ENCODE measurements around the gene MED22.
"Not testable (repeated sequence)": the region's sequence is repeated elsewhere in the genome, so short reads cannot be mapped to it uniquely, and the experiment has no call there.

Gene MED22

DNA sequence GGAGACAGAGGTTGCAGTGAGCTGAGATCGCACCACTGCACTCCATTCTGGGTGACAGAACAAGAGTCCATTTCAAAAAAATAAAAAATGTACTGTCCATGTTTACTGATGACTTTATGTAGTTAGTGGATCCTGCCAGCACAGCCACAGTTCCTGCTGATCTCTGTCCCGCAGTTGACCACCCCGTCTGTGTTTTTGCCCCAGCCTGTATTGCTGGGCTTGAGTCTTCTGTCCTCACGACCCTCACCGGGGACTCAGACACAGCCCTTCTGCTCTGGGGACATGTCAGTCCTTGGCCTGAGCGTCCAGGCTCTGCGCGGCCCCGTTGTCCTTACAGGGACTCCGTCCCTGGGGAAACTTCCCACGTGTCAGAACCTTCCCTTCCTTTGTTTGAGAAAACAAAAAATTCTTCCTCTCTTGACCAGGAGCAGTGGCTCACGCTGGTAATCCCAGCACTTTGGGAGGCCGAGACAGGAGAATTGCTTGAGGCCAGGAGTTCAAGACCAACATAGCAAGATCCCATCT lies 26.5 kb downstream of the MED22 start:
- H3K27ac Mint-ChIP-seq: no peak overlapping the region

DNA sequence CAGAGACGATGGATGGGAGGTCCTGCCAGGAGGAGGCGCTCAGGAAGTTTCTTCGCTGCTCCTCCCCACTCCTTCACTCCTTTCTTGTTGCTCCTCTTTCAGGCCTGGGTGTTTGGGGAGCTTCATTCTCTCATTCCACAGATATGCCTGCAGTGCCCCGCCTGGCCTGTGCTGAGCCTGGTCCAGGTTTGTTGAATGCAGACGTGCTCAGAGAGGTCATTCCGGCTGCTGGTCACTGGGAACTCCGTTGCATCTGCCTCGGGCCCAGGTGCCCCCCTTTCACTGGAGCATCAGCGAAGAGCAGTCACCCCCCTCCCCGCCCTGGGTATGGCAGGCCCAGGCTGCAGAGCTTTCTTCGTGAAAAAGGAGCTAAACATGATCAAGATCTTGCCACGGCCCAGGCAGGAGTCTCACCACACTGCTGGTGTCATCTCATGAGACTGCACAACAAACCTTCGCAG lies 27.5 kb downstream of the MED22 start:
- H3K4me3 Mint-ChIP-seq: no peak overlapping the region
- peaks cover 4% of the 10 kb centered on the region for H3K36me3 Mint-ChIP-seq (ENCODE audit: low read depth)
- H3K27ac Mint-ChIP-seq: no peak overlapping the region
- TF ChIP-seq, protein P1, sequence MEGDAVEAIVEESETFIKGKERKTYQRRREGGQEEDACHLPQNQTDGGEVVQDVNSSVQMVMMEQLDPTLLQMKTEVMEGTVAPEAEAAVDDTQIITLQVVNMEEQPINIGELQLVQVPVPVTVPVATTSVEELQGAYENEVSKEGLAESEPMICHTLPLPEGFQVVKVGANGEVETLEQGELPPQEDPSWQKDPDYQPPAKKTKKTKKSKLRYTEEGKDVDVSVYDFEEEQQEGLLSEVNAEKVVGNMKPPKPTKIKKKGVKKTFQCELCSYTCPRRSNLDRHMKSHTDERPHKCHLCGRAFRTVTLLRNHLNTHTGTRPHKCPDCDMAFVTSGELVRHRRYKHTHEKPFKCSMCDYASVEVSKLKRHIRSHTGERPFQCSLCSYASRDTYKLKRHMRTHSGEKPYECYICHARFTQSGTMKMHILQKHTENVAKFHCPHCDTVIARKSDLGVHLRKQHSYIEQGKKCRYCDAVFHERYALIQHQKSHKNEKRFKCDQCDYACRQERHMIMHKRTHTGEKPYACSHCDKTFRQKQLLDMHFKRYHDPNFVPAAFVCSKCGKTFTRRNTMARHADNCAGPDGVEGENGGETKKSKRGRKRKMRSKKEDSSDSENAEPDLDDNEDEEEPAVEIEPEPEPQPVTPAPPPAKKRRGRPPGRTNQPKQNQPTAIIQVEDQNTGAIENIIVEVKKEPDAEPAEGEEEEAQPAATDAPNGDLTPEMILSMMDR (IDR thresholded peaks at IDR 0.05; ENCODE audit: unreplicated experiment in 3 of 3): no peak
- no peaks in the 10 kb centered on the region for H3K4me1 Mint-ChIP-seq
- H3K27me3 Mint-ChIP-seq (ENCODE audit: low read depth): peaks cover 21% of the 10 kb centered on the region
- peaks cover 19% of the 10 kb centered on the region for H3K9me3 Mint-ChIP-seq

More for the DNA sequence above, 26.5 kb downstream of the MED22 start:
- Mint-ChIP-seq H3K36me3 (ENCODE audit: low read depth) (peaks cover 7% of the 10 kb centered on the region), H3K4me1 (no peaks in the 10 kb centered on the region), H3K9me3 (peaks cover 12% of the 10 kb centered on the region), H3K27me3 (ENCODE audit: low read depth) (peaks cover 18% of the 10 kb centered on the region), H3K4me3 (no peak overlapping the region)
- TF ChIP-seq, protein P1 (IDR thresholded peaks at IDR 0.05; ENCODE audit: unreplicated experiment in 3 of 3): no peak

DNA sequence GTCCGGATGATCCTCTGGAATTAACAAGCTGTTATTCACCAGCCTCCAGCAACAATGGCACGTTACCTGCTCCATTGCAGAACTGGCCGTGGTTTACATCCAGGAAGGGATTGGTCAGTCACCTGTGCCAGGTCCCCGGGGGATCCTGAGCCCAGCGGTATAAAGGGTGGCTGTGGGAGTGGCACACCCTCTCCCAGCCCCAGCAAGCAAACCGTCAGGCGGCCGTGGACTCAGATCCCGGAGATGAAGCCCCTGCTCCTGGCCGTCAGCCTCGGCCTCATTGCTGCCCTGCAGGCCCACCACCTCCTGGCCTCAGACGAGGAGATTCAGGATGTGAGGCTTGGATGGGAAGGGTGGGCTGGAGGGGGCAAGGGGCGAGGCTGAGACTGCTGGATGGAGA lies 30.4 kb downstream of the MED22 start:
- not testable (repeated sequence) for H3K4me1 Mint-ChIP-seq; H3K4me3 Mint-ChIP-seq; H3K27ac Mint-ChIP-seq; H3K9me3 Mint-ChIP-seq; H3K36me3 Mint-ChIP-seq (ENCODE audit: low read depth)
- peaks cover 16% of the 10 kb centered on the region for H3K27me3 Mint-ChIP-seq (ENCODE audit: low read depth)

DNA sequence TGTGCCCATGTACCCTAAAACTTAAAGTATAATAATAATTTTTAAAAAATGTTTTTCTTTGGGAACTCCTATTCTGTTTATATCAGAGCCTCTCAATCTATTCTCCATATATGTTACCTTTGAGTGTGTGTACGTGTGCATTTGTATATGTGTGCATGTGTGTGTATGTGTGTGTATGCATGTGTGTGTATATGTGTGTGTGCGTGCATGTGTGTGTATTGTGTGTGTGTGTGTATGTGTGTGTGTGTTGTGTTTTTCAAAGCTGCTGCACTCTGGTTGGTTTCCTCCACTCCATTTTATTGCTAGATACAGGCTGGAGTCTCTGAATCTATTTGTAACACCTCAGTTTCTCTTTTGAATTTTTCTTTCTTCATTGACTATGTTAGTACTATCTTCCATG lies 31.9 kb downstream of the MED22 start:
- no peak overlapping the region for H3K4me3 Mint-ChIP-seq
- H3K27ac Mint-ChIP-seq: no peak overlapping the region
- no peaks in the 10 kb centered on the region for H3K36me3 Mint-ChIP-seq (ENCODE audit: low read depth)
- TF ChIP-seq, protein P1 (IDR thresholded peaks at IDR 0.05; ENCODE audit: unreplicated experiment in 3 of 3): no peak
- H3K9me3 Mint-ChIP-seq: peaks cover 9% of the 10 kb centered on the region
- H3K27me3 Mint-ChIP-seq (ENCODE audit: low read depth): peaks cover 16% of the 10 kb centered on the region
- no peaks in the 10 kb centered on the region for H3K4me1 Mint-ChIP-seq

DNA sequence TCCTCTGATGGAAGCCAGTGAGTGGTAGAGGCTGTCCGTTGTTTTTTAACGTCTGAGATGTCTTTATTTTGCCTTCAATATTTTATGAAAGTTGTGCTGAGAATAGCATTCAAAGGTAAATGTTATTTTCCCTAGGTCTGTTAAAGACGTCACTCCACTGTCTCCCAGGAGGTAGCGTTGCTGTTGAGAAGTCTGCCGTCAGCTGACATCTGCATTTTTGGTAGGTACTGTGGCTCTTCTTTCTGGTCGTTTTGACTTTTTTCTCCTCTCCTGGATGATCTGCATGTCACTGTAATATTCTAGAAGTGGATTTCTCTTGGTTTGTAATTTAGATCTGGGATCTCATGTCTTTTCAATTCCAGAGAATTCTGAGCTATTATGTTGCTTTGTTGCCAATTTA lies 38.3 kb downstream of the MED22 start:
- H3K36me3 Mint-ChIP-seq (ENCODE audit: low read depth): no peaks in the 10 kb centered on the region
- H3K4me3 Mint-ChIP-seq: no peak overlapping the region
- H3K4me1 Mint-ChIP-seq: no peaks in the 10 kb centered on the region
- TF ChIP-seq, protein P1 (IDR thresholded peaks at IDR 0.05; ENCODE audit: unreplicated experiment in 3 of 3): no peak
- peaks cover 9% of the 10 kb centered on the region for H3K9me3 Mint-ChIP-seq
- H3K27me3 Mint-ChIP-seq (ENCODE audit: low read depth): peaks cover 9% of the 10 kb centered on the region
- no peak overlapping the region for H3K27ac Mint-ChIP-seq

DNA sequence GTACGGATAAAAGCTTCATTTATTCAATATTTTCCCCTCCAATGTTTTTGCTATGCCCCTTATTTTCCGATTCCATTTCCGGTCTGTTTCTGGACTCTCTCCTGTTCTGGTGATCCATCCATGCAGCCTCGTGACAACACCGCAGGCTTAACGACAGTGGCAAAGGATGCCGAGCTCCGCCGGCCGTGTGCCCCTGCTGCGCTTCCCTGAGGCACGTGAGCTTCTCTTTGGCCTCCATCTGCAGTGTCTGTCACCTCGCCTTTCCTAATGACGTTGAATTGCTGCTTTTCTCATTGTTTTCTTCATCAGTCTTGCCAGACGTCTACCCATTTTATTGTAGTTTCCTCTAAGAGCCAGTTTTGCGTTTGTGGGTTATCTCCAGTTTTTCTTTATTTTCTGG lies 40.6 kb downstream of the MED22 start:
- TF ChIP-seq, protein P1 (IDR thresholded peaks at IDR 0.05; ENCODE audit: unreplicated experiment in 3 of 3): no peak
- Mint-ChIP-seq H3K4me3 (no peak overlapping the region), H3K27me3 (ENCODE audit: low read depth) (peaks cover 9% of the 10 kb centered on the region), H3K27ac (no peak overlapping the region), H3K9me3 (peaks cover 9% of the 10 kb centered on the region), H3K4me1 (no peaks in the 10 kb centered on the region), H3K36me3 (ENCODE audit: low read depth) (no peaks in the 10 kb centered on the region)

All from nephron (organoid).